K562 (cell line): ENCODE results near the gene CDKL4. TPM values are rescaled to one million over a fixed set of nuclear protein-coding genes. Genes with fewer than 3 reads are reported as not detected.
A peak's percentile ranks its signal among the peaks of the same experiment; 100 is the strongest.

Source experiments
- ATAC-seq: fragments of 200-7000 bp; cut with Tn5 transposase; 3 replicates; pipeline ENCODE4 v1.9.1; 2020; ENCODE audit warnings: moderate library complexity
- BruUV-seq: library from RNA; stranded (reverse); fragments of 400-500 nt; replicated peaks from 2 replicates; lab custom pipeline; 2021; lab: Mats Ljungman, UMichigan
- CTCF ChIA-PET: fragments of 300-600 bp; formaldehyde crosslinking; extraction: SDS; loops from one replicate; lab custom pipeline; 2021; ENCODE audit warnings: low intra/inter-chr PET ratio; lab: Yijun Ruan, JAX
- POLR2A ChIA-PET: fragments of 300-600, 350-650 bp; sonication (Branson Sonifier 250); formaldehyde crosslinking; extraction: SDS; loops from one replicate; lab custom pipeline; 2021; ENCODE audit warnings: antibody characterized with exemption, inconsistent platforms; lab: Yijun Ruan, JAX
- DNase-seq, 4 experiments: peaks; one replicate each; pipeline versions ENCODE4 v3.0.0 to v3.0.0-alpha.2; 2011 to 2018; ENCODE audit warnings: low spot score in 3 of 4, mixed read lengths in 3 of 4; ENCODE audit errors: extremely low read depth in 1 of 4
- FAIRE-seq: peaks from 2 replicates; lab custom pipeline; 2011; peaks lifted over from hg19 to GRCh38; lab: Jason Lieb, UNC
- H2AFZ ChIP-seq: 2 replicates; pipeline ENCODE4 v1.6.0; 2011; ENCODE audit warnings: low read depth, low read length, control low read depth, inconsistent platforms
- H3K27ac ChIP-seq: fragments of 200-600 bp; 3 replicates; pipeline ENCODE4 v1.8.0; 2011; ENCODE audit warnings: low read depth, mild to moderate bottlenecking, control low read depth, inconsistent platforms, low read length, moderate library complexity, mixed read lengths; ENCODE audit errors: extremely low read depth
- H3K27me3 ChIP-seq, 2 experiments: fragments of 300-600 bp in 1 of 2; 2 replicates in 1 of 2; 3 replicates in 1 of 2; pipeline versions ENCODE4 v1.6.0 to v1.8.0; 2011; ENCODE audit warnings: inconsistent platforms in 2 of 2, low read length in 2 of 2, mild to moderate bottlenecking in 1 of 2, mixed read lengths in 1 of 2, moderate library complexity in 1 of 2; ENCODE audit not compliant: control insufficient read depth in 2 of 2, insufficient read depth in 2 of 2
- H3K36me3 ChIP-seq: fragments of 300-600 bp; 3 replicates; pipeline ENCODE4 v1.8.0; 2011; ENCODE audit warnings: mild to moderate bottlenecking, low read length, inconsistent platforms; ENCODE audit not compliant: control insufficient read depth, insufficient read depth
- H3K4me1 ChIP-seq, 2 experiments: fragments of 200-600 bp in 1 of 2; replicated peaks in 1 of 2; 2 replicates in 1 of 2; 3 replicates in 1 of 2; pipeline versions ENCODE4 v1.5.1 to v1.8.0; 2011; ENCODE audit warnings: inconsistent platforms in 2 of 2, low read length in 2 of 2, mild to moderate bottlenecking in 1 of 2, mixed read lengths in 1 of 2, moderate library complexity in 1 of 2; ENCODE audit not compliant: control insufficient read depth in 2 of 2, insufficient read depth in 2 of 2
- H3K4me2 ChIP-seq: 2 replicates; pipeline ENCODE4 v1.6.1; 2011; ENCODE audit warnings: low read length, control low read depth, inconsistent platforms, mixed read lengths; ENCODE audit not compliant: insufficient read depth
- H3K4me3 ChIP-seq: fragments of 200-600 bp; sonication (generic), shearing (Covaris generic); 2 replicates; pipeline ENCODE4 v1.5.1; 2016; ENCODE audit warnings: control low read depth, inconsistent platforms
- H3K79me2 ChIP-seq: fragments of 200-600 bp; 3 replicates; pipeline ENCODE4 v1.8.0; 2011; ENCODE audit warnings: low read length, inconsistent platforms; ENCODE audit not compliant: control insufficient read depth, insufficient read depth
- H3K9ac ChIP-seq, 2 experiments: 2 replicates each; pipeline versions ENCODE4 v1.6.0 to v1.6.1; 2011; ENCODE audit warnings: low read depth in 2 of 2, low read length in 2 of 2, control low read depth in 1 of 2, inconsistent platforms in 1 of 2, mild to moderate bottlenecking in 1 of 2, mixed read lengths in 1 of 2; ENCODE audit not compliant: insufficient read depth in 1 of 2
- H3K9me1 ChIP-seq: one replicate; pipeline ENCODE4 v1.6.0; 2011; ENCODE audit warnings: inconsistent platforms, mild to moderate bottlenecking, low read length, moderate library complexity; ENCODE audit not compliant: control insufficient read depth, insufficient read depth
- H3K9me3 ChIP-seq: replicated peaks from 2 replicates; pipeline ENCODE4 v1.5.1; 2011; ENCODE audit warnings: low read depth, low read length, inconsistent platforms; ENCODE audit not compliant: control insufficient read depth, insufficient read depth
- H4K20me1 ChIP-seq: replicated peaks from 2 replicates; pipeline ENCODE4 v1.6.1; 2011; ENCODE audit warnings: low read length, inconsistent platforms, mixed read lengths; ENCODE audit not compliant: control insufficient read depth, insufficient read depth
- BDP1 ChIP-seq: IDR thresholded peaks from 3 replicates; pipeline ENCODE4 v1.6.1; 2011; ENCODE audit not compliant: insufficient read length, insufficient read depth
- MEF2A ChIP-seq: IDR thresholded peaks from 2 replicates; pipeline ENCODE4 v1.6.1; 2011; ENCODE audit warnings: low read depth, mild to moderate bottlenecking, low read length, moderate library complexity; ENCODE audit not compliant: control insufficient read depth
- NR1H2 ChIP-seq: sonication (generic); formaldehyde crosslinking; IDR thresholded peaks from 2 replicates; pipeline ENCODE4 v1.4.0; 2020; ENCODE audit warnings: mild to moderate bottlenecking, missing genetic modification reagents
- RNF2 ChIP-seq: sonication (generic); IDR thresholded peaks from 2 replicates; pipeline ENCODE4 v1.6.1; 2016
- TBL1XR1 ChIP-seq, 2 experiments: IDR thresholded peaks; 2 replicates each; pipeline ENCODE4 v1.6.1; 2012; ENCODE audit warnings: improper control_type of control experiment in 2 of 2, low read length in 2 of 2, mild to moderate bottlenecking in 1 of 2
- THRAP3 ChIP-seq: fragments of 450-650 bp; IDR thresholded peaks from 2 replicates; pipeline ENCODE4 v1.6.1; 2016; ENCODE audit warnings: mild to moderate bottlenecking, inconsistent platforms, borderline replicate concordance
- ZNF165 ChIP-seq: fragments of 250-450 bp; sonication (Bioruptor Pico); IDR thresholded peaks from 2 replicates; pipeline ENCODE4 v1.4.0; 2020; ENCODE audit warnings: borderline replicate concordance
- ZNF696 ChIP-seq: fragments of 250-450 bp; sonication (Bioruptor Pico); conservative IDR thresholded peaks from 2 replicates; pipeline ENCODE4 v1.4.0; 2020; ENCODE audit warnings: mild to moderate bottlenecking, moderate library complexity
- ZNF740 ChIP-seq, 3 experiments: fragments of 200-800 bp in 1 of 3; sonication (Bioruptor generic) in 1 of 3; sonication (generic) in 1 of 3; formaldehyde crosslinking in 1 of 3; IDR thresholded peaks; 2 replicates each; pipeline versions ENCODE4 v1.6.1 to v1.8.0; 2016 to 2022; ENCODE audit warnings: mild to moderate bottlenecking in 2 of 3, missing compliant biosample characterization in 2 of 3, missing genetic modification characterization in 2 of 3, missing genetic modification reagents in 1 of 3
- WGBS: fragments of 100-300 bp; shearing (Covaris generic); methylation state at CpG from one replicate; pipeline ENCODE4 v1.1.6; 2016; ENCODE audit warnings: low coverage, mixed read lengths; ENCODE audit not compliant: insufficient coverage; ENCODE audit errors: missing lambda C conversion rate; 5-methylcytosine and 5-hydroxymethylcytosine counted together
- in situ Hi-C: fragments of 300-500 bp; cut with MboI; formaldehyde crosslinking; loops from 4 replicates; pipeline ENCODE4 v1.15.0; 2018; ENCODE audit warnings: inconsistent platforms, mixed read lengths
- intact Hi-C: fragments of 100-400 bp; cut with micrococcal nuclease; formaldehyde crosslinking; loops from 2 replicates; pipeline ENCODE4 v1.14.2; 2022
- polyA plus RNA-seq, 8 experiments: library from polyadenylated mRNA; depleted of rRNA in 4 of 8; stranded (reverse) in 5 of 8; unstranded in 3 of 8; fragments of >200 nt; fragmentation: Nextera tagmentation in 2 of 8; fragmentation: Illumina TruSeq in 1 of 8; extraction: Ambion mirVana in 2 of 8; extraction: Trizol in 1 of 8; gene quantifications; 2 replicates each; pipeline versions ENCODE4 v1.2.1 to v1.2.3, GENCODE V29; 2011 to 2014; ENCODE audit warnings: inconsistent platforms in 1 of 8, missing spikeins in 1 of 8
- total RNA-seq, 7 experiments: library from RNA; depleted of rRNA in 6 of 7; stranded (reverse); fragments of >200 nt in 6 of 7; fragmentation: Illumina TruSeq in 2 of 7; extraction: Trizol in 2 of 7; gene quantifications; 2 replicates each; pipeline versions ENCODE4 v1.2.1 to v1.2.3, GENCODE V29; 2011 to 2021; ENCODE audit warnings: low replicate concordance in 1 of 7
- TF ChIP-seq, protein P1 (sequence below): IDR thresholded peaks from 2 replicates; pipeline ENCODE4 v1.6.1; 2016; ENCODE audit warnings: missing genetic modification characterization, missing compliant biosample characterization

CDKL4 gene
- total and polyA plus RNA-seq, 9 of the 15 experiments (the other 6 are each of a cell fraction or from before 2014, with no cell fraction given) = not detected

DNA sequence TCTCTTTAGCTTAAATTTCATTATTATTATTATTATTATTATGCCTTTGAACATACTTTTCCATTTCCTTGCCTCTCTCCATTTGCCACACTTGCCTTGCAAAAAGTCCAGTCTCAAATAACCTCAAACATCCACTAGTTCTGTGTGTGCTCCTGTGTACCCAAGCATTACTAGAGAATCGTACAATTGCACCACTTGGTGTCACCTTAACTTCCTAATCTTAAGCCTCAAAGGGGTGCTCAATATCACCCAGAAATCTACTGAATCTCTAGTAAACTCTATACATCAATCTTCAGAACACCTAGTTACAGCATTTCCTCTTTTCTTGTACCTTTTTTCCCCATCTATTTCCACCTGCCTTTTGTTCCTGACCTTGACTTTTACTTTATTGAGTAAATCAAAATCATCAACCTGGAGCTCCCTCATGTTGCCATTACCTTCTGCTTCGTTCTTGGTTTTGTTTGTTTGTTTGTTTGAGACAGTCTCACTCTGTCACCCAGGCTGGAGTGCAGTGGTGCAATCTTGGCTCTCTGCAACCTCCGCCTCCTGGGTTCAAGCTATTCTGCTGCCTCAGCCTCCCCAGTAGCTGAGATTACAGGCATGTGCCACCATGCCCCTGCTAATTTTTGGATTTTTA is 110.4 kb downstream of the CDKL4 start:
- no peak for TF ChIP-seq NR1H2
- no peak for TF ChIP-seq MEF2A
- no peak for TF ChIP-seq RNF2
- TF ChIP-seq TBL1XR1 (IDR thresholded peaks at IDR 0.05; ENCODE audit: low read length in 2 of 2) = no peak
- intact Hi-C loops = no loop called here
- H4K20me1 ChIP-seq = no peaks in the 10 kb centered on the region
- no peaks in the 10 kb centered on the region for H3K79me2 ChIP-seq
- POLR2A ChIA-PET = interaction anchor here (1.2 kb wide), 1 partner anchor 9 kb away, joined by 3 read pairs; no protein-coding TSS in a partner anchor
- FAIRE-seq (no peak), DNase-seq (no peak), ATAC-seq (no peak)
- no TSS peak for BruUV-seq
- WGBS = 57% methylated on average over 3 of the region's 3 CpGs
- CTCF ChIA-PET = no interaction called here
- in situ Hi-C loops = no loop called here
- H3K9ac ChIP-seq = no peak overlapping the region
- H3K4me2 ChIP-seq = no peak overlapping the region
- H3K27me3 ChIP-seq = no peaks in the 10 kb centered on the region
- H3K36me3 ChIP-seq = no peaks in the 10 kb centered on the region
- H3K27ac ChIP-seq = no peak overlapping the region
- H3K9me3 ChIP-seq = no peaks in the 10 kb centered on the region
- no peaks in the 10 kb centered on the region for H3K9me1 ChIP-seq
- no peak overlapping the region for H3K4me3 ChIP-seq
- peaks cover 0 to 4% of the 10 kb centered on the region in 2 experiments; a peak in 2 of 5 replicates for H3K4me1 ChIP-seq
- H2AFZ ChIP-seq = peak overlapping the region; percentile 27; the same call in 1 of the 2 replicates

- ChIA-PET CTCF (no interaction called here), POLR2A (interaction anchor here (1.5 kb wide), 1 partner anchor 13 kb away, joined by 4 read pairs; no protein-coding TSS in a partner anchor)
- in situ Hi-C loops = loop anchor here (10.0 kb wide), 1 partner anchor 96 kb away; no protein-coding TSS in a partner anchor
- H3K9ac ChIP-seq = no peak overlapping the region
- H3K27me3 ChIP-seq = no peaks in the 10 kb centered on the region
- H3K9me1 ChIP-seq = no peaks in the 10 kb centered on the region
- DNase-seq (no peak), ATAC-seq (no peak), FAIRE-seq (no peak)
- no peak overlapping the region for H3K4me3 ChIP-seq
- no peak overlapping the region for H3K27ac ChIP-seq
- H3K9me3 ChIP-seq = no peaks in the 10 kb centered on the region
- 92% methylated on average over 1 of the region's 1 CpG for WGBS
- no peaks in the 10 kb centered on the region for H3K36me3 ChIP-seq
- H3K4me2 ChIP-seq = no peak overlapping the region
- no TSS peak for BruUV-seq
- peaks cover 5% of the 10 kb centered on the region; the same call in 2 of the 3 replicates for H3K79me2 ChIP-seq
- no peaks in the 10 kb centered on the region for H4K20me1 ChIP-seq
- intact Hi-C loops = loop anchor here (10.0 kb wide), 1 partner anchor 306 kb away; the partner anchor contains the start of gene MAP4K3
- peaks cover 3 to 8% of the 10 kb centered on the region in 2 experiments; a peak in 3 of 5 replicates for H3K4me1 ChIP-seq
- no peak overlapping the region; the same call in 1 of the 2 replicates for H2AFZ ChIP-seq
- TF ChIP-seq, protein P1, sequence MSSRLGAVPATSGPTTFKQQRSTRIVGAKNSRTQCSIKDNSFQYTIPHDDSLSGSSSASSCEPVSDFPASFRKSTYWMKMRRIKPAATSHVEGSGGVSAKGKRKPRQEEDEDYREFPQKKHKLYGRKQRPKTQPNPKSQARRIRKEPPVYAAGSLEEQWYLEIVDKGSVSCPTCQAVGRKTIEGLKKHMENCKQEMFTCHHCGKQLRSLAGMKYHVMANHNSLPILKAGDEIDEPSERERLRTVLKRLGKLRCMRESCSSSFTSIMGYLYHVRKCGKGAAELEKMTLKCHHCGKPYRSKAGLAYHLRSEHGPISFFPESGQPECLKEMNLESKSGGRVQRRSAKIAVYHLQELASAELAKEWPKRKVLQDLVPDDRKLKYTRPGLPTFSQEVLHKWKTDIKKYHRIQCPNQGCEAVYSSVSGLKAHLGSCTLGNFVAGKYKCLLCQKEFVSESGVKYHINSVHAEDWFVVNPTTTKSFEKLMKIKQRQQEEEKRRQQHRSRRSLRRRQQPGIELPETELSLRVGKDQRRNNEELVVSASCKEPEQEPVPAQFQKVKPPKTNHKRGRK (tag) = no peak
- TF ChIP-seq THRAP3 (no peak), ZNF165 (no peak), ZNF740 (CRISPR knock-in tag; IDR thresholded peaks at IDR 0.05) (no peak), ZNF740 (tag; IDR thresholded peaks at IDR 0.05) (no peak), BDP1 (no peak), ZNF696 (CRISPR knock-in tag) (no peak)
These were observed 114.8 kb downstream of the CDKL4 start for GRCh38 chr2:39128919-39129391.
